ENCODE measurements around the gene SESN1.

GRCh38 chr6:109081026-109081425 is 13.6 kb downstream of the SESN1 start:
- TF ChIP-seq, protein P1, sequence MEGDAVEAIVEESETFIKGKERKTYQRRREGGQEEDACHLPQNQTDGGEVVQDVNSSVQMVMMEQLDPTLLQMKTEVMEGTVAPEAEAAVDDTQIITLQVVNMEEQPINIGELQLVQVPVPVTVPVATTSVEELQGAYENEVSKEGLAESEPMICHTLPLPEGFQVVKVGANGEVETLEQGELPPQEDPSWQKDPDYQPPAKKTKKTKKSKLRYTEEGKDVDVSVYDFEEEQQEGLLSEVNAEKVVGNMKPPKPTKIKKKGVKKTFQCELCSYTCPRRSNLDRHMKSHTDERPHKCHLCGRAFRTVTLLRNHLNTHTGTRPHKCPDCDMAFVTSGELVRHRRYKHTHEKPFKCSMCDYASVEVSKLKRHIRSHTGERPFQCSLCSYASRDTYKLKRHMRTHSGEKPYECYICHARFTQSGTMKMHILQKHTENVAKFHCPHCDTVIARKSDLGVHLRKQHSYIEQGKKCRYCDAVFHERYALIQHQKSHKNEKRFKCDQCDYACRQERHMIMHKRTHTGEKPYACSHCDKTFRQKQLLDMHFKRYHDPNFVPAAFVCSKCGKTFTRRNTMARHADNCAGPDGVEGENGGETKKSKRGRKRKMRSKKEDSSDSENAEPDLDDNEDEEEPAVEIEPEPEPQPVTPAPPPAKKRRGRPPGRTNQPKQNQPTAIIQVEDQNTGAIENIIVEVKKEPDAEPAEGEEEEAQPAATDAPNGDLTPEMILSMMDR (IDR thresholded peaks at IDR 0.05) = no peak
- TF ChIP-seq POLR2AphosphoS5 (IDR thresholded peaks at IDR 0.05) = no peak
- no peak for TF ChIP-seq POLR2A (IDR thresholded peaks at IDR 0.05)
- TF ChIP-seq EP300 (IDR thresholded peaks at IDR 0.05) = no peak

Data from upper lobe of left lung (tissue), 4 donors.